ENCODE data around the gene PROCA1. TPM values are rescaled to one million over a fixed set of nuclear protein-coding genes. Genes with fewer than 3 reads are reported as not detected.
A peak's percentile ranks its signal among the peaks of the same experiment; 100 is the strongest.

Gene PROCA1
- total and polyA plus RNA-seq, 9 of the 15 experiments (the other 6 are each of a cell fraction or from before 2014, with no cell fraction given): 0.78 to 16.2 (median 5.6) TPM

GRCh38 chr17:28743243-28744103, 31.8 kb upstream of the PROCA1 start, which contains the start of gene TRAF4 (continued):
- TF ChIP-seq FOXM1 (IDR thresholded peaks at IDR 0.05; ENCODE audit: low read depth): peak; percentile 71
- no peak for TF ChIP-seq FOXM1 (CRISPR knock-in tag; IDR thresholded peaks at IDR 0.05; ENCODE audit: low read depth)
- peak in 1 of 2 experiments; percentile 37; a peak in 1 of 4 replicates for TF ChIP-seq TBL1XR1 (IDR thresholded peaks at IDR 0.05; ENCODE audit: low read length in 2 of 2)
- TF ChIP-seq, protein P1, sequence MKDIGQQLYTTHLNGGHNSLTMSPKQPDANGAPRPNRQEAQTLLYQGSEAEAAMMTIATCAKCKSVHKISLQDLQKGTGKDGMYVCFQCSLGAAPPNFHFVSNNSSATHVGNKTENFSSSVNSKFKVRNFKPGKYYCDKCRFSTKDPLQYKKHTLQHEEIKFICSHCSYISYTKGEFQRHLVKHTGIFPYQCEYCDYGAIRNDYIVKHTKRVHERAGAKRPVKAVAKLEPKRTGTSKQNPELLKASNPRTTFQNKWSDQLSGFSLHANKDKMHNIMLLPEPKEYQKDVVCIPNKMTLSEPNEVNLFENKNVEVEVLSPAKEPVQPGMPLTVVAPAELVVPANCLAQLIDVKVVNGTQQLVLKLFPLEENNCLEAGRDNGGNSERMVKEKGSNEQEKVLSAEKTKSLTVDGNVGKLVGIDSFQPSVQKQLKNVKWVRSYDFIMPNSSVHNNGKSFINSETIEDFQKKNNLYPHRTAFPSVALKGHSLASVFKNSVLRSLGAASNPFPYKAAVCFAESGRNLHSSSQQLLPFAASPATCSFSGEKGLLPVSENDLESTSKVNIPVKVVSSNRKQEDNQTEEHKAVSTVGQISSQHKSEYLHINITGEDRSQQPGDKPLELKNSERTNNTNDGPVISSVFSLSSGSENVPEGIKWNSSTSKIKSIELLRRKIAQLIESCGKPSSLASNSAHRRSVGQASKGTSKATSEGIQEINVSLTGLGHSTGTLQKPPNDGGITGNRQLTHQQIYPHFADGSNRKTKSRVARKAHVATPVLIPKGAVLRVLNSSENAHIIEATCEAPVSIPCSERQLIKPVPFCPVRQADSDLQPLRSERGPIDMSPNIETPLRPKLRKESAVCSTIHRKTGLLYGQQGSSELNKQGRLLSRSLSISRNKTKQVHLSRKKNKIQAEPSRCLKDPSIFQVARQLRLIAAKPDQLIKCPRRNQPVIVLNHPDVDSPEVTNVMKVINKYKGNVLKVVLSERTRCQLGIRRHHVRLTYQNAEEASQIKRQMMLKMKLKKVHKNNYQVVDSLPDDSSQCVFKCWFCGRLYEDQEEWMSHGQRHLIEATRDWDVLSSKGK (CRISPR knock-in tag; IDR thresholded peaks at IDR 0.05): no peak
- TF ChIP-seq SMARCA4 (IDR thresholded peaks at IDR 0.05): peak; percentile 74
- no peak for TF ChIP-seq ZNF764 (CRISPR knock-in tag; IDR thresholded peaks at IDR 0.05; ENCODE audit: low read depth)
- TF ChIP-seq, protein P2, sequence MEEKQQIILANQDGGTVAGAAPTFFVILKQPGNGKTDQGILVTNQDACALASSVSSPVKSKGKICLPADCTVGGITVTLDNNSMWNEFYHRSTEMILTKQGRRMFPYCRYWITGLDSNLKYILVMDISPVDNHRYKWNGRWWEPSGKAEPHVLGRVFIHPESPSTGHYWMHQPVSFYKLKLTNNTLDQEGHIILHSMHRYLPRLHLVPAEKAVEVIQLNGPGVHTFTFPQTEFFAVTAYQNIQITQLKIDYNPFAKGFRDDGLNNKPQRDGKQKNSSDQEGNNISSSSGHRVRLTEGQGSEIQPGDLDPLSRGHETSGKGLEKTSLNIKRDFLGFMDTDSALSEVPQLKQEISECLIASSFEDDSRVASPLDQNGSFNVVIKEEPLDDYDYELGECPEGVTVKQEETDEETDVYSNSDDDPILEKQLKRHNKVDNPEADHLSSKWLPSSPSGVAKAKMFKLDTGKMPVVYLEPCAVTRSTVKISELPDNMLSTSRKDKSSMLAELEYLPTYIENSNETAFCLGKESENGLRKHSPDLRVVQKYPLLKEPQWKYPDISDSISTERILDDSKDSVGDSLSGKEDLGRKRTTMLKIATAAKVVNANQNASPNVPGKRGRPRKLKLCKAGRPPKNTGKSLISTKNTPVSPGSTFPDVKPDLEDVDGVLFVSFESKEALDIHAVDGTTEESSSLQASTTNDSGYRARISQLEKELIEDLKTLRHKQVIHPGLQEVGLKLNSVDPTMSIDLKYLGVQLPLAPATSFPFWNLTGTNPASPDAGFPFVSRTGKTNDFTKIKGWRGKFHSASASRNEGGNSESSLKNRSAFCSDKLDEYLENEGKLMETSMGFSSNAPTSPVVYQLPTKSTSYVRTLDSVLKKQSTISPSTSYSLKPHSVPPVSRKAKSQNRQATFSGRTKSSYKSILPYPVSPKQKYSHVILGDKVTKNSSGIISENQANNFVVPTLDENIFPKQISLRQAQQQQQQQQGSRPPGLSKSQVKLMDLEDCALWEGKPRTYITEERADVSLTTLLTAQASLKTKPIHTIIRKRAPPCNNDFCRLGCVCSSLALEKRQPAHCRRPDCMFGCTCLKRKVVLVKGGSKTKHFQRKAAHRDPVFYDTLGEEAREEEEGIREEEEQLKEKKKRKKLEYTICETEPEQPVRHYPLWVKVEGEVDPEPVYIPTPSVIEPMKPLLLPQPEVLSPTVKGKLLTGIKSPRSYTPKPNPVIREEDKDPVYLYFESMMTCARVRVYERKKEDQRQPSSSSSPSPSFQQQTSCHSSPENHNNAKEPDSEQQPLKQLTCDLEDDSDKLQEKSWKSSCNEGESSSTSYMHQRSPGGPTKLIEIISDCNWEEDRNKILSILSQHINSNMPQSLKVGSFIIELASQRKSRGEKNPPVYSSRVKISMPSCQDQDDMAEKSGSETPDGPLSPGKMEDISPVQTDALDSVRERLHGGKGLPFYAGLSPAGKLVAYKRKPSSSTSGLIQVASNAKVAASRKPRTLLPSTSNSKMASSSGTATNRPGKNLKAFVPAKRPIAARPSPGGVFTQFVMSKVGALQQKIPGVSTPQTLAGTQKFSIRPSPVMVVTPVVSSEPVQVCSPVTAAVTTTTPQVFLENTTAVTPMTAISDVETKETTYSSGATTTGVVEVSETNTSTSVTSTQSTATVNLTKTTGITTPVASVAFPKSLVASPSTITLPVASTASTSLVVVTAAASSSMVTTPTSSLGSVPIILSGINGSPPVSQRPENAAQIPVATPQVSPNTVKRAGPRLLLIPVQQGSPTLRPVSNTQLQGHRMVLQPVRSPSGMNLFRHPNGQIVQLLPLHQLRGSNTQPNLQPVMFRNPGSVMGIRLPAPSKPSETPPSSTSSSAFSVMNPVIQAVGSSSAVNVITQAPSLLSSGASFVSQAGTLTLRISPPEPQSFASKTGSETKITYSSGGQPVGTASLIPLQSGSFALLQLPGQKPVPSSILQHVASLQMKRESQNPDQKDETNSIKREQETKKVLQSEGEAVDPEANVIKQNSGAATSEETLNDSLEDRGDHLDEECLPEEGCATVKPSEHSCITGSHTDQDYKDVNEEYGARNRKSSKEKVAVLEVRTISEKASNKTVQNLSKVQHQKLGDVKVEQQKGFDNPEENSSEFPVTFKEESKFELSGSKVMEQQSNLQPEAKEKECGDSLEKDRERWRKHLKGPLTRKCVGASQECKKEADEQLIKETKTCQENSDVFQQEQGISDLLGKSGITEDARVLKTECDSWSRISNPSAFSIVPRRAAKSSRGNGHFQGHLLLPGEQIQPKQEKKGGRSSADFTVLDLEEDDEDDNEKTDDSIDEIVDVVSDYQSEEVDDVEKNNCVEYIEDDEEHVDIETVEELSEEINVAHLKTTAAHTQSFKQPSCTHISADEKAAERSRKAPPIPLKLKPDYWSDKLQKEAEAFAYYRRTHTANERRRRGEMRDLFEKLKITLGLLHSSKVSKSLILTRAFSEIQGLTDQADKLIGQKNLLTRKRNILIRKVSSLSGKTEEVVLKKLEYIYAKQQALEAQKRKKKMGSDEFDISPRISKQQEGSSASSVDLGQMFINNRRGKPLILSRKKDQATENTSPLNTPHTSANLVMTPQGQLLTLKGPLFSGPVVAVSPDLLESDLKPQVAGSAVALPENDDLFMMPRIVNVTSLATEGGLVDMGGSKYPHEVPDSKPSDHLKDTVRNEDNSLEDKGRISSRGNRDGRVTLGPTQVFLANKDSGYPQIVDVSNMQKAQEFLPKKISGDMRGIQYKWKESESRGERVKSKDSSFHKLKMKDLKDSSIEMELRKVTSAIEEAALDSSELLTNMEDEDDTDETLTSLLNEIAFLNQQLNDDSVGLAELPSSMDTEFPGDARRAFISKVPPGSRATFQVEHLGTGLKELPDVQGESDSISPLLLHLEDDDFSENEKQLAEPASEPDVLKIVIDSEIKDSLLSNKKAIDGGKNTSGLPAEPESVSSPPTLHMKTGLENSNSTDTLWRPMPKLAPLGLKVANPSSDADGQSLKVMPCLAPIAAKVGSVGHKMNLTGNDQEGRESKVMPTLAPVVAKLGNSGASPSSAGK (IDR thresholded peaks at IDR 0.05): peak; percentile 40
- 0 out of 2 replicates have a peak, but pooled peaks have one; percentile 1 for TF ChIP-seq CGGBP1 (CRISPR knock-in tag; IDR thresholded peaks at IDR 0.05)
- TF ChIP-seq U2AF1 (optimal IDR thresholded peaks at IDR 0.05; ENCODE audit: low read depth, low read length): peak; percentile 31
